ENCODE data around the gene HOXB13. TPM values are rescaled to one million over a fixed set of nuclear protein-coding genes. Genes with fewer than 3 reads are reported as not detected.

The HOXB13 gene
- total and polyA plus RNA-seq, 2 donors (not counting 3 experiments of a cell fraction or from before 2014, with no cell fraction given), result not detected

GRCh38 chr17:48692049-48692448, 36.5 kb downstream of the HOXB13 start:
- Histone ChIP-seq H3K9me1 (replicated peaks; ENCODE audit: control insufficient read depth, extremely low read depth, insufficient read depth, low read length) (no peaks in the 10 kb centered on the region), H3K27me3 (ENCODE audit: control insufficient read depth in 2 of 2, insufficient read depth in 2 of 2, low read length in 2 of 2) (peaks cover 3 to 16% of the 10 kb centered on the region in 2 experiments), H3K27ac (ENCODE audit: insufficient read depth, low read depth, low read length) (no peak overlapping the region), H3K9ac (replicated peaks; ENCODE audit: extremely low read depth, insufficient read depth, low read length) (no peak overlapping the region), H3K9me3 (replicated peaks; ENCODE audit: control insufficient read depth, insufficient read depth, low read length) (no peaks in the 10 kb centered on the region), H3K4me3 (replicated peaks in 1 of 3; ENCODE audit: insufficient read depth in 1 of 3, low read depth in 1 of 3, low read length in 3 of 3) (no peak overlapping the region), H4K20me1 (replicated peaks; ENCODE audit: control insufficient read depth, extremely low read depth, insufficient read depth, low read length) (no peaks in the 10 kb centered on the region), H3K4me2 (ENCODE audit: insufficient read depth, low read length) (no peak overlapping the region), H2AFZ (ENCODE audit: low read depth, low read length) (no peak overlapping the region), H3K79me2 (ENCODE audit: control insufficient read depth, insufficient read depth, low read length) (no peaks in the 10 kb centered on the region), H3K36me3 (ENCODE audit: control insufficient read depth in 2 of 2, extremely low read depth in 1 of 2, insufficient read depth in 2 of 2, low read length in 2 of 2) (no peaks in the 10 kb centered on the region), H3K4me1 (ENCODE audit: control insufficient read depth, extremely low read depth, insufficient read depth, low read length) (no peaks in the 10 kb centered on the region)
- CTCF ChIA-PET, result interaction anchor here (1.6 kb wide), 1 partner anchor 14 kb away, joined by 4 read pairs; no protein-coding TSS in a partner anchor
- POLR2A ChIA-PET, result no interaction called here
- FAIRE-seq (no peak), DNase-seq (ENCODE audit: low read depth, low spot score) (no peak)
- BruUV-seq (replicated peaks), result no TSS peak
- TF ChIP-seq, protein P1, sequence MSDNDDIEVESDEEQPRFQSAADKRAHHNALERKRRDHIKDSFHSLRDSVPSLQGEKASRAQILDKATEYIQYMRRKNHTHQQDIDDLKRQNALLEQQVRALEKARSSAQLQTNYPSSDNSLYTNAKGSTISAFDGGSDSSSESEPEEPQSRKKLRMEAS (IDR thresholded peaks at IDR 0.05; ENCODE audit: insufficient read depth, insufficient read length), result no peak
- TF ChIP-seq FOS (IDR thresholded peaks at IDR 0.05; ENCODE audit: borderline replicate concordance, insufficient read depth, low read length), result no peak
- TF ChIP-seq POLR2AphosphoS5 (IDR thresholded peaks at IDR 0.05; ENCODE audit: insufficient read depth, low read depth, low read length), result no peak
- no peak for TF ChIP-seq POLR2A (IDR thresholded peaks at IDR 0.05; ENCODE audit: low read depth, low read length)
- TF ChIP-seq MYC (IDR thresholded peaks at IDR 0.05; ENCODE audit: low read depth, low read length), result no peak
- TF ChIP-seq GATA2 (IDR thresholded peaks at IDR 0.05; ENCODE audit: insufficient read depth, insufficient read length, low read depth, low read length), result no peak
- TF ChIP-seq EZH2 (IDR thresholded peaks at IDR 0.05; ENCODE audit: borderline replicate concordance, low read depth, low read length, severe bottlenecking), result no peak
- dilution Hi-C loops (cut with MboI; ENCODE audit: extremely low pct_ligation_motif_present, low sequenced_read_pairs), result no loop called here
- intact Hi-C loops (cut with micrococcal nuclease), result no loop called here

- no peak for TF ChIP-seq CTCF (IDR thresholded peaks at IDR 0.05; ENCODE audit: extremely low read depth in 1 of 2, insufficient read depth in 1 of 2, low read depth in 1 of 2, low read length in 2 of 2)
- no peak for TF ChIP-seq POLR2A (IDR thresholded peaks at IDR 0.05; ENCODE audit: low read depth, low read length)
- TF ChIP-seq FOS (IDR thresholded peaks at IDR 0.05; ENCODE audit: borderline replicate concordance, insufficient read depth, low read length), result no peak
- no peak for TF ChIP-seq GATA2 (IDR thresholded peaks at IDR 0.05; ENCODE audit: insufficient read depth, insufficient read length, low read depth, low read length)
- TF ChIP-seq MYC (IDR thresholded peaks at IDR 0.05; ENCODE audit: low read depth, low read length), result no peak
- no peak for TF ChIP-seq POLR2AphosphoS5 (IDR thresholded peaks at IDR 0.05; ENCODE audit: insufficient read depth, low read depth, low read length)
- TF ChIP-seq JUN (IDR thresholded peaks at IDR 0.05; ENCODE audit: borderline replicate concordance, insufficient read depth, insufficient read length, low read depth), result no peak
- no peak for TF ChIP-seq EZH2 (IDR thresholded peaks at IDR 0.05; ENCODE audit: borderline replicate concordance, low read depth, low read length, severe bottlenecking)
- TF ChIP-seq, protein P1 (IDR thresholded peaks at IDR 0.05; ENCODE audit: insufficient read depth, insufficient read length), result no peak
- Histone ChIP-seq H2AFZ (ENCODE audit: low read depth, low read length) (no peak overlapping the region), H3K9me3 (replicated peaks; ENCODE audit: control insufficient read depth, insufficient read depth, low read length) (no peaks in the 10 kb centered on the region), H3K36me3 (ENCODE audit: control insufficient read depth in 2 of 2, extremely low read depth in 1 of 2, insufficient read depth in 2 of 2, low read length in 2 of 2) (no peaks in the 10 kb centered on the region), H3K27ac (ENCODE audit: insufficient read depth, low read depth, low read length) (no peak overlapping the region), H3K4me1 (ENCODE audit: control insufficient read depth, extremely low read depth, insufficient read depth, low read length) (no peaks in the 10 kb centered on the region), H4K20me1 (replicated peaks; ENCODE audit: control insufficient read depth, extremely low read depth, insufficient read depth, low read length) (no peaks in the 10 kb centered on the region), H3K4me3 (replicated peaks in 1 of 3; ENCODE audit: insufficient read depth in 1 of 3, low read depth in 1 of 3, low read length in 3 of 3) (no peak overlapping the region), H3K9ac (replicated peaks; ENCODE audit: extremely low read depth, insufficient read depth, low read length) (no peak overlapping the region), H3K4me2 (ENCODE audit: insufficient read depth, low read length) (no peak overlapping the region), H3K27me3 (ENCODE audit: control insufficient read depth in 2 of 2, insufficient read depth in 2 of 2, low read length in 2 of 2) (peaks cover 3 to 16% of the 10 kb centered on the region in 2 experiments), H3K9me1 (replicated peaks; ENCODE audit: control insufficient read depth, extremely low read depth, insufficient read depth, low read length) (no peaks in the 10 kb centered on the region), H3K79me2 (ENCODE audit: control insufficient read depth, insufficient read depth, low read length) (no peaks in the 10 kb centered on the region)
- FAIRE-seq, result no peak
- intact Hi-C loops (cut with micrococcal nuclease), result no loop called here
- dilution Hi-C loops (cut with MboI; ENCODE audit: extremely low pct_ligation_motif_present, low sequenced_read_pairs), result no loop called here
- POLR2A ChIA-PET, result interaction anchor here (0.7 kb wide), 1 partner anchor 26 kb away, joined by 5 read pairs; no protein-coding TSS in a partner anchor
- CTCF ChIA-PET, result interaction anchor here (1.5 kb wide), 1 partner anchor 12 kb away, joined by 5 read pairs; no protein-coding TSS in a partner anchor
- no TSS peak for BruUV-seq (replicated peaks)
- no peak for DNase-seq (ENCODE audit: low read depth, low spot score)
Measured at GRCh38 chr17:48690655-48691054, 37.9 kb downstream of the HOXB13 start.

Data from endothelial cell of umbilical vein (primary cell).